ENCODE data around the gene CCDC28B. TPM values are rescaled to one million over a fixed set of nuclear protein-coding genes. Genes with fewer than 3 reads are reported as not detected.

The CCDC28B gene
- total and polyA plus RNA-seq, 5 experiments from 2014 or later = 6.5 to 17.3 (median 15.4) TPM

DNA sequence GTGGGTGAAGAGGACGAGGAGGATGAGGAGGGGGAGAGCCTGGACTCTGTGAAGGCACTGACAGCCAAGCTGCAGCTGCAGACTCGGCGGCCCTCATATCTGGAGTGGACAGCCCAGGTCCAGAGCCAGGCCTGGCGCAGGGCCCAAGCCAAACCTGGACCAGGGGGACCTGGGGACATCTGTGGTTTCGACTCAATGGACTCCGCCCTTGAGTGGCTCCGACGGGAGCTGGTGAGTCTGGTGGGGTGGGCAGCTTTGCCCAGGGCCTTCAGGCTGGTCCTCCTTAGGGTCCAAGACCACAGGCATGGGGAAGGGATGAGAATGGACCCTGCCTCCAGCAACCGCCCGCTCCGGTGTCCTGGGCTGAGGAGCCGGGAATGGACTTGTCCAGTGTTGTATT lies 47.1 kb downstream of the CCDC28B start:
- peaks cover 26 to 69% (median 53%) of the 10 kb centered on the region in 4 donors for H3K4me1 Mint-ChIP-seq

DNA sequence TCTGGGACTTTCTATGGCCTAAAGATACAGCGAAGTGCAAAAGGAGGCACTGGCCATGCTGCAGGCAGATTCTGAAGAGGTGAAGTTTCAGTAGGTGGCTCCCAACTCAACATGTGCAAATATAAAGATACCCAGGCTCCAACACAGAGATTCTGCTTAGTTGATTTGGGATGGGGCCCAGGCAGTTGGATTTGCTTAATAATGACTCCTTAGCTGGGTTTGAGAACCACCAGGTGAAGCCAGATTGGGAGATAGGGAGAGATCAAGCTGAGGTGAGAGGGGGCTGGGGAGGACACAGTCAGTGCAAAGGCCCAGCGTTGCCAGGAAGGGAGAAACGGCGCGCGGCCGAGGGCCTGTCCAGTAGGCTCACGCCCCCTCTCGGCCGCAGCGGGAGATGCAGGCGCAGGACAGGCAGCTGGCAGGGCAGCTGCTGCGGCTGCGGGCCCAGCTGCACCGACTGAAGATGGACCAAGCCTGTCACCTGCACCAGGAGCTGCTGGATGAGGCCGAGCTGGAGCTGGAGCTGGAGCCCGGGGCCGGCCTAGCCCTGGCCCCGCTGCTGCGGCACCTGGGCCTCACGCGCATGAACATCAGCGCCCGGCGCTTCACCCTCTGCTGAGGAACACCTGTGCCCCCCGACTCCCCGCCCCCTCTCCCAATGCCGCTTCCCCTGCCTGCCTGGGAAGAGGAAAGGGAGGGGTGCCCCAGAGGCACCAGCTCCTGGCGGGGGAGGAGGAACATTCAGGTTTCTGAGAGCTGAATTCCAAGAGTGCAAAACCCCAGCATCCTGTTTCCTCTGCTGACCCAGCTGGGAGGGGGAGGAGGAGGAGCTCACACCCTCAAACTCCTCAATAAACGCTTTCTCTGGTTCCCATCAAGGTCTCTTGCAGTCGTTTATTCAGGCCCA lies 47.8 kb downstream of the CCDC28B start:
- ATAC-seq (peak in 1 of 2 donors; percentile 3), DNase-seq (peak; percentile 45 to 82 (median 62))
- H3K27ac Mint-ChIP-seq = peak overlapping the region; percentile 94 to 99 (median 98)
- POLR2A ChIA-PET = interaction anchor here (0.6 to 50.5 kb wide), 17 partner anchors 5 to 839 kb away, joined by 3 to 2080 read pairs (median 4); partner anchors contain the start of genes CCDC28B, EIF3I, FAM167B and HDAC1
- H3K4me1 Mint-ChIP-seq = peaks cover 29 to 72% (median 52%) of the 10 kb centered on the region in 4 donors
- H3K36me3 Mint-ChIP-seq = peaks cover 13 to 16% (median 16%) of the 10 kb centered on the region in 3 donors
- H3K9me3 Mint-ChIP-seq = no peaks in the 10 kb centered on the region
- H3K27me3 Mint-ChIP-seq = peaks cover 0 to 1% (median 0%) of the 10 kb centered on the region in 5 donors
- peak overlapping the region; percentile 63 to 100 (median 84) for H3K4me3 Mint-ChIP-seq

More for the DNA sequence above, 47.1 kb downstream of the CCDC28B start:
- no peak for ATAC-seq
- Mint-ChIP-seq H3K27me3 (peaks cover 0 to 1% (median 0%) of the 10 kb centered on the region in 5 donors), H3K36me3 (peaks cover 6 to 10% (median 8%) of the 10 kb centered on the region in 3 donors), H3K4me3 (peak overlapping the region in 6 of 10 donors; percentile 33 to 100 (median 86)), H3K27ac (peak overlapping the region; percentile 94 to 99 (median 98)), H3K9me3 (no peaks in the 10 kb centered on the region)
- POLR2A ChIA-PET = interaction anchor here (0.6 to 50.5 kb wide), 7 partner anchors 4 to 429 kb away, joined by 3 to 2080 read pairs (median 14); partner anchors contain the start of genes CCDC28B, EIF3I, FAM167B and HDAC1
- no peak for DNase-seq

DNA sequence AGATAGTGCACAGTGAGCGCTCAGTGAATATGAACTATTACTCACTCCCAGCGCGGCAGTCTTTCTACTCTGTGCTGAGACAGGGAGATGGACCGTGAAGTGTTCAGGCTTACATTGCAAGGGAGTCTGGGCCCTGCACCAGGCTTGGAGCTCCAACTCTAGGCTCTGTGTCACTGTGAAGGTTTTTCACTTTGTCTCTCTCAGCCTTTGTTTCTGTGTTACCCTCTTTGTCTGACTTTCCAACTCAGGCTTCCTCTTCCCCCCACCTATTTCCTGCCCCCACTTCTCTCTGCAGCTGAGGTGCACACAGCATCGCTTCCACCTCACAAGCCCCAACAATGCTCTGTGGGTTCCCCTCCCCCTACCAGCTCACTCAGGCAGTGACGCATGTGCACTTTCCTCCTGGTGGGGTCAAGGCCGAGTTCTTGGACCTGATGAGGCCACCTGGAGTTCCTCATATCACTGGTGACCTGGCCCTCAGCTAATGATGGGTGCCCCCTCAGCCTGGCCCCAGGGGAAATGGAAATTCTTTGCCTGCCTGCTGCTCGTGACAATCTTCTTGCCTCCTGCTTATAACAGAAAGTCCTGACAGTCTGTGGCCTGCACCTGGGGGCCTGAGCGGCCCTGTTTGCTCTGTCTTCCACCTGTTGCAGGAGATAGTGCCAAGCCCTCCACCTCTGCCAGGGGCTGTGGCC lies 49.6 kb downstream of the CCDC28B start:
- POLR2A ChIA-PET = interaction anchor here (0.8 to 50.5 kb wide), 21 partner anchors 6 to 401 kb away, joined by 3 to 2080 read pairs (median 5); partner anchors contain the start of genes BSDC1, CCDC28B, EIF3I and FAM167B
- Mint-ChIP-seq H3K4me1 (peaks cover 35 to 87% (median 63%) of the 10 kb centered on the region in 4 donors), H3K27me3 (peaks cover 0 to 1% (median 0%) of the 10 kb centered on the region in 5 donors), H3K36me3 (peaks cover 14 to 22% (median 16%) of the 10 kb centered on the region in 3 donors), H3K4me3 (peak overlapping the region; percentile 94 to 100 (median 100)), H3K9me3 (no peaks in the 10 kb centered on the region), H3K27ac (peak overlapping the region; percentile 95 to 99 (median 98))
- ATAC-seq (peak; percentile 74 to 85), DNase-seq (peak; percentile 61 to 93 (median 84))

DNA sequence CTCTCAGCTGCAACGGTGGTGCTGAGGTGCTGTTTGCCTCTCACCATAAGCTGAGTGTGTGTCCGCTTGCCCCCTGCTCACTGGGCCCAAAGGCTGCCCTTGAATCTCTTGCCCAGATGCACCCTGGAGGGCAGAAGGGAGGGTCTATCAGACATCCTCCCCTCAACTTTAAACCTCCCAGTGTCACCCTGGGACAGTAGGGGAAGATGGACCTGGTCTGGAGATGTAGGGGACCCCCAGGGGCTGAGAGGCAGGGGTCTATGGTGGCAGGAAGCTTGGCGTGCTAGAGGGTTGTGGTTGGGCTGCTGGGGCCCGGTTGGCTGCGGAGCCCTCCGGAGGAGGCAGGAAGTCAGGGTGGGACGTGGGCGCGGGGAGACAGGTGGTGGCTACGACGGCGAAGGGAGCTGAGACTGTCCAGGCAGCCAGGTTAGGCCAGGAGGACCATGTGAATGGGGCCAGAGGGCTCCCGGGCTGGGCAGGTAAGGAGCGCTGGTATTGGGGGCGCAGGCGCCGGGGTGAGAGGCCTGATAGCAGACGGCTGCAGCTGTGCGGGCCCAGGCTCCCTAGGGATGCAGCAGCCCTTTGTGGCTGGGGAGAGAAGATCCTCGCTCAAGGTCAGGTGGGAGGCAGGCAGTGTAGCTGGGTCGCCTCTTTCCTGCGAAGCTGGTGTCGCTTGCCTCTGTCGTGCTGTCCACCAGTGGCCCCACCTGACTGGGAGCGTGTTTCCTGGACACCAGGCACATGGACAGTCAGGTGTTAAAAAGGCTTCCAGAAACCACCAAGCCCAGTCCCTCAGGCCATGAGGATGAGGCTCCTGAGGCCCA lies 50.7 kb downstream of the CCDC28B start, which contains the start of gene LCK:
TSS of gene LCK (plus strand) at position 373 of the 824 bp plus-strand sequence. CDS start 23,065 bp downstream, outside the sequence.
- ATAC-seq (peak; percentile 32), DNase-seq (peak; percentile 41 to 78 (median 61))
- Mint-ChIP-seq H3K27ac (peak within 1 kb of the TSS; percentile 95 to 99 (median 98)), H3K36me3 (peaks cover 15 to 28% (median 16%) of the 10 kb centered on the region in 3 donors), H3K27me3 (peaks cover 0 to 1% (median 0%) of the 10 kb centered on the region in 5 donors), H3K9me3 (no peaks in the 10 kb centered on the region), H3K4me1 (peaks cover 37 to 91% (median 66%) of the 10 kb centered on the region in 4 donors), H3K4me3 (peak within 1 kb of the TSS; percentile 94 to 100 (median 100))
- POLR2A ChIA-PET = interaction anchor here (0.6 to 50.5 kb wide), 19 partner anchors 8 to 641 kb away, joined by 3 to 2080 read pairs (median 5); partner anchors contain the start of genes BSDC1, CCDC28B, EIF3I and FAM167B

Other genes with a start within 250 kb of the CCDC28B start
- gene KHDRBS1, start 186.7 kb upstream of the CCDC28B start, total RNA-seq = 100 to 1,000 TPM; 121 to 130 TPM
- 100 to 1,000 TPM in 1 of 3 donors, 10 to 100 TPM in 2; 92.1 to 115 (median 99.2) TPM for gene KHDRBS1, start 186.7 kb upstream of the CCDC28B start, polyA plus RNA-seq
- gene TMEM39B, start 127.7 kb upstream of the CCDC28B start, total RNA-seq = 10 to 100 TPM; 25.1 to 26.1 TPM
- gene TMEM39B, start 127.7 kb upstream of the CCDC28B start, polyA plus RNA-seq = 1 to 10 TPM; 2.4 to 4.8 (median 4.5) TPM
- 10 to 100 TPM; 59.5 to 66.4 TPM for gene KPNA6, start 92.5 kb upstream of the CCDC28B start, total RNA-seq
- 10 to 100 TPM; 26.5 to 31.9 (median 28.3) TPM for gene KPNA6, start 92.5 kb upstream of the CCDC28B start, polyA plus RNA-seq
- 10 to 100 TPM; 35.7 to 36.0 TPM for gene TXLNA, start 20.9 kb upstream of the CCDC28B start, total RNA-seq
- gene TXLNA, start 20.9 kb upstream of the CCDC28B start, polyA plus RNA-seq = 10 to 100 TPM; 19.0 to 28.3 (median 24.4) TPM
- 1 to 10 TPM; 1.7 to 2.1 TPM for gene IQCC, start 5.1 kb downstream of the CCDC28B start, total RNA-seq
- gene IQCC, start 5.1 kb downstream of the CCDC28B start, polyA plus RNA-seq = under 1 TPM; 0.60 to 0.92 (median 0.73) TPM
- gene DCDC2B, start 8.5 kb downstream of the CCDC28B start, total RNA-seq = under 1 TPM in 1 of 2 experiments, not detected in 1; 0.22 TPM
- gene DCDC2B, start 8.5 kb downstream of the CCDC28B start, polyA plus RNA-seq = under 1 TPM in 1 of 3 donors, not detected in 2; 0.08 TPM
- gene TMEM234, start 21.8 kb downstream of the CCDC28B start, total RNA-seq = 10 to 100 TPM; 24.3 to 26.4 TPM
- 1 to 10 TPM; 2.1 to 4.9 (median 4.4) TPM for gene TMEM234, start 21.8 kb downstream of the CCDC28B start, polyA plus RNA-seq
- gene EIF3I, start 21.8 kb downstream of the CCDC28B start, total RNA-seq = 10 to 100 TPM; 80.3 to 96.9 TPM
- 100 to 1,000 TPM; 167 to 181 (median 179) TPM for gene EIF3I, start 21.8 kb downstream of the CCDC28B start, polyA plus RNA-seq
- 1 to 10 TPM; 1.5 to 1.7 TPM for gene FAM167B, start 46.6 kb downstream of the CCDC28B start, total RNA-seq
- not detected for gene FAM167B, start 46.6 kb downstream of the CCDC28B start, polyA plus RNA-seq
- gene LCK, start 50.7 kb downstream of the CCDC28B start, total RNA-seq = 100 to 1,000 TPM; 509 to 515 TPM
- gene LCK, start 50.7 kb downstream of the CCDC28B start, polyA plus RNA-seq = 1,000 to 10,000 TPM in 1 of 3 donors, 100 to 1,000 TPM in 2; 876 to 1,069 (median 952) TPM
- 100 to 1,000 TPM; 154 to 156 TPM for gene HDAC1, start 91.5 kb downstream of the CCDC28B start, total RNA-seq
- 100 to 1,000 TPM; 171 to 202 (median 173) TPM for gene HDAC1, start 91.5 kb downstream of the CCDC28B start, polyA plus RNA-seq
- gene MARCKSL1, start 135.6 kb downstream of the CCDC28B start, total RNA-seq = 10 to 100 TPM; 39.1 to 41.1 TPM
- 10 to 100 TPM; 37.8 to 81.4 (median 72.7) TPM for gene MARCKSL1, start 135.6 kb downstream of the CCDC28B start, polyA plus RNA-seq
- gene FAM229A, start 161.9 kb downstream of the CCDC28B start, total RNA-seq = 10 to 100 TPM; 28.7 to 30.7 TPM
- under 1 TPM; 0.06 to 0.47 (median 0.14) TPM for gene FAM229A, start 161.9 kb downstream of the CCDC28B start, polyA plus RNA-seq
- 1 to 10 TPM; 2.9 to 3.7 TPM for gene TSSK3, start 161.9 kb downstream of the CCDC28B start, total RNA-seq
- 1 to 10 TPM in 2 of 3 donors, under 1 TPM in 1; 0.20 to 2.5 (median 2.0) TPM for gene TSSK3, start 161.9 kb downstream of the CCDC28B start, polyA plus RNA-seq
- gene BSDC1, start 193.8 kb downstream of the CCDC28B start, total RNA-seq = 100 to 1,000 TPM; 112 to 113 TPM
- gene BSDC1, start 193.8 kb downstream of the CCDC28B start, polyA plus RNA-seq = 10 to 100 TPM; 29.5 to 39.6 (median 31.1) TPM

All from naive thymus-derived CD8-positive, alpha-beta T cell (primary cell).